Peyer's patch (tissue), 4 donors: ENCODE results near the gene CELF4.

ENCODE experiments used
- CTCF ChIP-seq, 6 experiments: fragments of 450-650 bp in 4 of 6; fragments of 200-600 bp in 2 of 6; sonication (generic) in 1 of 6; IDR thresholded peaks; one replicate each; pipeline ENCODE4 v1.5.1; 2017 to 2019; ENCODE audit warnings: antibody characterized with exemption in 6 of 6, mild to moderate bottlenecking in 3 of 6, moderate library complexity in 1 of 6
- POLR2A ChIP-seq, 2 donors: fragments of 450-650 bp; IDR thresholded peaks; one replicate each; pipeline ENCODE4 v1.5.1; 2017; ENCODE audit warnings: antibody characterized with exemption in 2 of 2, mild to moderate bottlenecking in 2 of 2, moderate library complexity in 2 of 2

GRCh38 chr18:37495354-37495753 is 70.2 kb downstream of the CELF4 start:
- no peak for TF ChIP-seq CTCF (IDR thresholded peaks at IDR 0.05)
- no peak for TF ChIP-seq POLR2A (IDR thresholded peaks at IDR 0.05)
